ENCODE measurements around the gene GALNT9. TPM values are rescaled to one million over a fixed set of nuclear protein-coding genes. Genes with fewer than 3 reads are reported as not detected.

Gene GALNT9
- total and polyA plus RNA-seq, 7 donors, result 0.28 to 5.0 (median 2.8) TPM; not detected in 2

DNA sequence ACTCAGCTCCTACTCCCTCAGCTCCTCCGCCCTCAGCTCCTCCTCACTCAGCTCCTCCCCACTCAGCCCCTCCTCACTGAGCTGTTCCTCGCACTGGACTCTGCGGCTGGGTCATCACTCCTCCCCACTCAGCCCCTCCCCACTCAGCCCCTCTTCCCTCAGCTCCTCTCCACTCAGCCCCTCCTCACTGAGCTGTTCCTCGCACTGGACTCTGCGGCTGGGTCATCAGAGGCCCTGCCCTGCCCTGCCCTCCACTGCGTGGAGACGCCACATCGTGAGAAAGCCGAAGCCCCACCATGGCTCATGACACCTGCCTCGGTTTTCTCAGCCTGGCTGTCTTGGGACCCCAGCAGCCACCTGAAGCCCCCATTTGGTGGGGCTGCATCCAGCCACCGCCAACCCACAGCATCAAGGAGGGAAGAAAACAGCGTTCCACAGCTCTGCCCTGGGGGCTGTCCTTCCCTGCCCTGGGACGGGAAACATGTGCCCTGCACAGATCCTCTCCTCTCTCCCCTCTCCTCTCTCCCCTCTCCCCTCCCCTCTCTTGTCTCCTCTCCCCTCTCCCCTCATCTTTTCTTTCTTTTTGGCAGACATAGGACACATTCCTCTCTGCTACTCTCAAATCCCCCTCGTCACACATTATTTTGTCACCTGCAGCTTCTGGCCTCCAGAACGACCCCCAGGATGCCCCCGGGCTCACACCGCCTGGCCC lies 167.4 kb downstream of the GALNT9 start:
- H3K4me3 ChIP-seq, result no peak overlapping the region
- H3K27me3 ChIP-seq, result peaks cover 0 to 21% (median 11%) of the 10 kb centered on the region in 3 donors
- peaks cover 0 to 4% (median 0%) of the 10 kb centered on the region in 4 donors for H3K4me1 ChIP-seq
- H3K27ac ChIP-seq, result no peak overlapping the region
- intact Hi-C loops (cut with DNase I), result no loop called here
- 62 to 64% methylated on average over 17 of the region's 17 CpGs for WGBS, 2 donors
- H3K9me3 ChIP-seq, result no peaks in the 10 kb centered on the region
- H3K36me3 ChIP-seq, result peaks cover 0 to 10% (median 0%) of the 10 kb centered on the region in 4 donors
- DNase-seq, result no peak
- TF ChIP-seq POLR2AphosphoS5 (IDR thresholded peaks at IDR 0.05) (no peak), POLR2A (IDR thresholded peaks at IDR 0.05) (no peak), EP300 (IDR thresholded peaks at IDR 0.05) (no peak)
- TF ChIP-seq, protein P1, sequence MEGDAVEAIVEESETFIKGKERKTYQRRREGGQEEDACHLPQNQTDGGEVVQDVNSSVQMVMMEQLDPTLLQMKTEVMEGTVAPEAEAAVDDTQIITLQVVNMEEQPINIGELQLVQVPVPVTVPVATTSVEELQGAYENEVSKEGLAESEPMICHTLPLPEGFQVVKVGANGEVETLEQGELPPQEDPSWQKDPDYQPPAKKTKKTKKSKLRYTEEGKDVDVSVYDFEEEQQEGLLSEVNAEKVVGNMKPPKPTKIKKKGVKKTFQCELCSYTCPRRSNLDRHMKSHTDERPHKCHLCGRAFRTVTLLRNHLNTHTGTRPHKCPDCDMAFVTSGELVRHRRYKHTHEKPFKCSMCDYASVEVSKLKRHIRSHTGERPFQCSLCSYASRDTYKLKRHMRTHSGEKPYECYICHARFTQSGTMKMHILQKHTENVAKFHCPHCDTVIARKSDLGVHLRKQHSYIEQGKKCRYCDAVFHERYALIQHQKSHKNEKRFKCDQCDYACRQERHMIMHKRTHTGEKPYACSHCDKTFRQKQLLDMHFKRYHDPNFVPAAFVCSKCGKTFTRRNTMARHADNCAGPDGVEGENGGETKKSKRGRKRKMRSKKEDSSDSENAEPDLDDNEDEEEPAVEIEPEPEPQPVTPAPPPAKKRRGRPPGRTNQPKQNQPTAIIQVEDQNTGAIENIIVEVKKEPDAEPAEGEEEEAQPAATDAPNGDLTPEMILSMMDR (IDR thresholded peaks at IDR 0.05), result no peak

DNA sequence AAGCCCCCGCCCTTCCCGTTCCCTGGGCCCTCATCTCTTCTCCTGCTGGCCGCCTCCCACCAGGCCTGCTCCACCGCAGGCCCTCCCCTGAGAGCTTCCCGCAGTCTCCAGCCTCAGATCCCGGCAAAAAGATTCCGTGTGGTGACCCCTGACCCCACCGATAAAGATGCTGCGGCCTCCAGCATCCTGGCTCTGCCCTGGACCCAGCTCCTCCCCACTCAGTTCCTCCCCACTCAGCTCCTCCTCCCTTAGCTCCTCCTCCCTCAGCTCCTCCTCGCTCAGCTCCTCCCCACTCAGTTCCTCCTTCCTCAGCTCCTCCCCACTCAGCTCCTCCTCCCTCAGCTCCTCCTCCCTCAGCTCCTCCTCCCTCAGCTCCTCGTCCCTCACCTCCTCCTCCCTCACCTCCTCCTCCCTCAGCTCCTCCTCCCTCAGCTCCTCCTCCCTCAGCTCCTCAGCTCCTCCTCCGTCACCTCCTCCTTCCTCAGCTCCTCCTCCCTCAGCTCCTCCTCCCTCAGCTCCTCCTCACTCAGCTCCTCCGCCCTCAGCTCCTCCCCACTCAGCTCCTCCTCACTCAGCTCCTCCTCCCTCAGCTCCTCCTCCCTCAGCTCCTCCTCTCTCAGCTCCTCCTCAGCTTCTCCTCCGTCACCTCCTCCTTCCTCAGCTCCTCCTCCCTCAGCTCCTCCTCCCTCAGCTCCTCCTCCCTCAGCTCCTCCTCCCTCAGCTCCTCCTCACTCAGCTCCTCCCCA lies 168.2 kb downstream of the GALNT9 start:
- DNase-seq, result no peak
- Histone ChIP-seq H3K27me3 (peaks cover 0 to 20% (median 10%) of the 10 kb centered on the region in 3 donors), H3K4me3 (no peak overlapping the region), H3K27ac (no peak overlapping the region), H3K9me3 (no peaks in the 10 kb centered on the region), H3K4me1 (peaks cover 0 to 4% (median 0%) of the 10 kb centered on the region in 4 donors), H3K36me3 (peaks cover 0 to 16% (median 0%) of the 10 kb centered on the region in 4 donors)
- intact Hi-C loops (cut with DNase I), result no loop called here
- TF ChIP-seq POLR2AphosphoS5 (IDR thresholded peaks at IDR 0.05), result no peak
- TF ChIP-seq, protein P1 (IDR thresholded peaks at IDR 0.05), result no peak
- no peak for TF ChIP-seq EP300 (IDR thresholded peaks at IDR 0.05)
- no peak for TF ChIP-seq POLR2A (IDR thresholded peaks at IDR 0.05)
- 67 to 69% methylated on average over 13 to 14 of the region's 14 CpGs for WGBS, 2 donors

DNA sequence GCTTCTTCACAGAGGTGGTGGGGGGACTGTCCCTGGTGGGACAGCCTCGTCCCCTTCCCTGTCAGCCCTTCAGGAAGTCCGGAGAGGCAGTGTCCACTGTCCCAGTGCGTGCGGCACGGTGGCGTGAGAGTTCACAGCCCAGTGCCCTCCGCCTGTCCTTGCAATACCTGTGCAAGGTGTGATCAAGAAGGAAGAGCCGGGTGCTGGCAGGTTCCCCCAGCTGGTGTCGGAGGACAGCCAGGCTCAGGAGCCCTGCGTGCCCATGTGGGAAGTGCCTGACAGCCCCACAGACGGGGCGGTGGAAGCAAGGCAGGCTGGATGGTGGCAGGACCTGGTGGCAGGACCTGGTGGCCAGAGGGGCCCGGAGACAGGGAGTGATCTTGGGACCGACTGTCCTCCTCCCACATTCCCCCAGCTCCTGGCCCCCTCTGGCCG lies 168.8 kb downstream of the GALNT9 start:
- no peak for DNase-seq
- Histone ChIP-seq H3K4me3 (no peak overlapping the region), H3K27ac (no peak overlapping the region), H3K9me3 (no peaks in the 10 kb centered on the region), H3K36me3 (peaks cover 0 to 19% (median 0%) of the 10 kb centered on the region in 4 donors), H3K27me3 (peaks cover 0 to 20% (median 10%) of the 10 kb centered on the region in 3 donors), H3K4me1 (peaks cover 0 to 4% (median 0%) of the 10 kb centered on the region in 4 donors)
- TF ChIP-seq EP300 (IDR thresholded peaks at IDR 0.05), result no peak
- TF ChIP-seq, protein P1 (IDR thresholded peaks at IDR 0.05), result no peak
- no peak for TF ChIP-seq POLR2A (IDR thresholded peaks at IDR 0.05)
- TF ChIP-seq POLR2AphosphoS5 (IDR thresholded peaks at IDR 0.05), result no peak
- intact Hi-C loops (cut with DNase I), result no loop called here
- 88% methylated on average over 15 of the region's 15 CpGs for WGBS, 2 donors

DNA sequence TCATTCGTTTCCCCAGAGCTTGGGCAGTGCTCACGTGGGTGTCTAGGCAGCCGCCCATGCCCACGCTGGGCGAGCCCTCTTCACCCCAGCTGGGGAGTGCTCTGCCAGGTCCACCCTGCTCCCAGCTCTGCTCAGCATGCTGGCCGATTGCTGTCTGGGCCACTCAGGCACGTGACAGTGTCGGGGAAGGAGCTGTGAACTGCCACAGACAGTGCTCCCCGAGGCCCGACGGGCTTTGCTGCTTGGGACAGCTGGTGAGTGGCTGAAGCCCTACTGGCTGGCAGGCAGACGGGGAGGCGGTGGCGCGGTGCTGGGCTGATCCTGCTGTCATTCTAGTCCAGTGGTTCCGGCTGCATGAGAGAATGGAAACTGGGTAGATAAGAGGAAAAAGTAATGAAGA lies 169.4 kb downstream of the GALNT9 start:
- no peaks in the 10 kb centered on the region for H3K9me3 ChIP-seq
- TF ChIP-seq POLR2AphosphoS5 (IDR thresholded peaks at IDR 0.05) (no peak), EP300 (IDR thresholded peaks at IDR 0.05) (no peak), POLR2A (IDR thresholded peaks at IDR 0.05) (no peak)
- TF ChIP-seq, protein P1 (IDR thresholded peaks at IDR 0.05), result no peak
- DNase-seq, result no peak

More for the DNA sequence above, 169.4 kb downstream of the GALNT9 start:
- Histone ChIP-seq H3K27me3 (peaks cover 0 to 20% (median 10%) of the 10 kb centered on the region in 3 donors), H3K36me3 (peaks cover 0 to 19% (median 0%) of the 10 kb centered on the region in 4 donors), H3K27ac (no peak overlapping the region), H3K4me3 (no peak overlapping the region), H3K4me1 (peaks cover 0 to 4% (median 0%) of the 10 kb centered on the region in 4 donors)
- intact Hi-C loops (cut with DNase I), result no loop called here
- 81 to 86% methylated on average over 16 of the region's 16 CpGs for WGBS, 2 donors

All from sigmoid colon (tissue), 7 donors.